Mesenchymal stem cell (in vitro differentiated cells and primary cell): Measurements from ENCODE around the gene ARSA.

ENCODE experiments used
- DNase-seq: peaks from one replicate; pipeline ENCODE4 v3.0.0-alpha.2; 2013
- H2AFZ ChIP-seq: one replicate; pipeline ENCODE4 v1.6.1; 2013; ENCODE audit warnings: low read depth, mild to moderate bottlenecking, control low read depth, inconsistent platforms, low read length, moderate library complexity
- H2AK5ac ChIP-seq: 2 replicates; pipeline ENCODE4 v1.6.1; 2013; ENCODE audit warnings: low read length, moderate library complexity, mild to moderate bottlenecking, inconsistent platforms; ENCODE audit not compliant: severe bottlenecking
- H2BK120ac ChIP-seq: one replicate; pipeline ENCODE4 v1.6.1; 2013; ENCODE audit warnings: low read depth, mild to moderate bottlenecking, inconsistent platforms, low read length, moderate library complexity
- H2BK12ac ChIP-seq, 2 experiments: one replicate each; pipeline ENCODE4 v1.6.1; 2013; ENCODE audit warnings: inconsistent platforms in 2 of 2, low read length in 2 of 2, mild to moderate bottlenecking in 2 of 2, moderate library complexity in 2 of 2, control low read depth in 1 of 2
- H2BK15ac ChIP-seq: one replicate; pipeline ENCODE4 v1.6.1; 2013; ENCODE audit warnings: mild to moderate bottlenecking, low read depth, inconsistent platforms; ENCODE audit not compliant: poor library complexity, severe bottlenecking
- H2BK5ac ChIP-seq: 2 replicates; pipeline ENCODE4 v1.6.1; 2013; ENCODE audit warnings: low read depth, mild to moderate bottlenecking, low read length, control low read depth, inconsistent platforms; ENCODE audit not compliant: poor library complexity, severe bottlenecking
- H3K14ac ChIP-seq, 2 experiments: one replicate each; pipeline ENCODE4 v1.6.1; 2013; ENCODE audit warnings: inconsistent platforms in 2 of 2, low read length in 2 of 2, control low read depth in 1 of 2, mild to moderate bottlenecking in 1 of 2, moderate library complexity in 1 of 2
- H3K18ac ChIP-seq, 2 experiments: one replicate each; pipeline ENCODE4 v1.6.1; 2013; ENCODE audit warnings: inconsistent platforms in 2 of 2, low read length in 2 of 2, control low read depth in 1 of 2, low read depth in 1 of 2, mild to moderate bottlenecking in 1 of 2
- H3K23ac ChIP-seq, 2 experiments: one replicate each; pipeline ENCODE4 v1.6.1; 2013; ENCODE audit warnings: inconsistent platforms in 2 of 2, low read length in 2 of 2, mild to moderate bottlenecking in 2 of 2, moderate library complexity in 2 of 2, control low read depth in 1 of 2
- H3K27ac ChIP-seq: 2 replicates; pipeline ENCODE4 v1.5.1; 2013; ENCODE audit warnings: mild to moderate bottlenecking, moderate library complexity, low read length, control low read depth, inconsistent platforms; ENCODE audit not compliant: poor library complexity, severe bottlenecking
- H3K27me3 ChIP-seq, 2 experiments: 2 replicates each; pipeline versions ENCODE4 v1.6.1 to v1.7.0; 2013; ENCODE audit warnings: low read length in 2 of 2, mild to moderate bottlenecking in 2 of 2, moderate library complexity in 2 of 2, control low read depth in 1 of 2, inconsistent platforms in 1 of 2; ENCODE audit not compliant: control insufficient read depth in 1 of 2, insufficient read depth in 1 of 2
- H3K36me3 ChIP-seq, 2 experiments: 2 replicates each; pipeline versions ENCODE4 v1.6.1 to v1.7.0; 2013; ENCODE audit warnings: low read length in 2 of 2, control low read depth in 1 of 2, inconsistent platforms in 1 of 2, low read depth in 1 of 2, mild to moderate bottlenecking in 1 of 2; ENCODE audit not compliant: insufficient read depth in 2 of 2, control insufficient read depth in 1 of 2
- H3K4ac ChIP-seq, 2 experiments: one replicate each; pipeline ENCODE4 v1.6.1; 2013; ENCODE audit warnings: inconsistent platforms in 2 of 2, low read length in 2 of 2, mild to moderate bottlenecking in 2 of 2, moderate library complexity in 2 of 2, control low read depth in 1 of 2, low read depth in 1 of 2
- H3K4me1 ChIP-seq: 2 replicates; pipeline ENCODE4 v1.6.1; 2013; ENCODE audit warnings: low read depth, low read length, control low read depth; ENCODE audit not compliant: control insufficient read depth, insufficient read depth
- H3K4me2 ChIP-seq: 2 replicates; pipeline ENCODE4 v1.6.1; 2013; ENCODE audit warnings: low read length, mild to moderate bottlenecking, inconsistent platforms; ENCODE audit not compliant: poor library complexity, severe bottlenecking
- H3K4me3 ChIP-seq, 2 experiments: 2 replicates each; pipeline versions ENCODE4 v1.5.1 to v1.7.0; 2013; ENCODE audit warnings: low read length in 2 of 2, mild to moderate bottlenecking in 2 of 2, control low read depth in 1 of 2, low read depth in 1 of 2; ENCODE audit not compliant: insufficient read depth in 1 of 2
- H3K79me1 ChIP-seq: replicated peaks from 2 replicates; pipeline ENCODE4 v1.6.1; 2013; ENCODE audit warnings: mild to moderate bottlenecking, control low read depth, low read length, inconsistent platforms; ENCODE audit not compliant: poor library complexity, severe bottlenecking
- H3K9ac ChIP-seq: 2 replicates; pipeline ENCODE4 v1.7.0; 2013; ENCODE audit warnings: mild to moderate bottlenecking, low read length, moderate library complexity
- H3K9me3 ChIP-seq: 2 replicates; pipeline ENCODE4 v1.7.0; 2013; ENCODE audit warnings: mild to moderate bottlenecking, low read length; ENCODE audit not compliant: control insufficient read depth
- H4K8ac ChIP-seq: one replicate; pipeline ENCODE4 v1.6.1; 2013; ENCODE audit warnings: inconsistent platforms, mild to moderate bottlenecking, low read length, moderate library complexity
- H4K91ac ChIP-seq: one replicate; pipeline ENCODE4 v1.6.1; 2013; ENCODE audit warnings: mild to moderate bottlenecking, low read length, inconsistent platforms
- WGBS: methylation state at CpG from one replicate; pipeline ENCODE4 v1.1.7; 2013; ENCODE audit warnings: mixed read lengths; 5-methylcytosine and 5-hydroxymethylcytosine counted together

Gene ARSA

DNA sequence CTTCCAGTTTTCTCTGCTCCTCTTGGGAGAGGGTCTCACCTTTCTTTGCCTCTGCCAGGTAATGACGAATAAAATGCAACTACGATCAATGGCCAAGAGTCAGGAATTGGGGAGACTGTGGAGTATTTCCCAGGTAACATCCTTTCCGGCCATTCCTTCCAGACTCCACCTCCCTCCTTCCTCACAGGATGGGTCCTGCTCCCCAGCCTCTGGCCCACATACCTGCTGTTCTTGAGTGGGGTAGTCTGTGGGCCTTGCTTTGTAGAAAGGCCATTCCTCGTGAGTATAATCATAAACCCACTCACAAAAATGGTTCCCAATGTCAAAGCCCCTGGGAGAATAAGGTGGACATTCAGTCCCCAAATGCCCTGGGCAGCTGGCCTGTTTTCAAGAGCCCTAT lies 48.2 kb downstream of the ARSA start:
- no peak overlapping the region for H3K27ac ChIP-seq

DNA sequence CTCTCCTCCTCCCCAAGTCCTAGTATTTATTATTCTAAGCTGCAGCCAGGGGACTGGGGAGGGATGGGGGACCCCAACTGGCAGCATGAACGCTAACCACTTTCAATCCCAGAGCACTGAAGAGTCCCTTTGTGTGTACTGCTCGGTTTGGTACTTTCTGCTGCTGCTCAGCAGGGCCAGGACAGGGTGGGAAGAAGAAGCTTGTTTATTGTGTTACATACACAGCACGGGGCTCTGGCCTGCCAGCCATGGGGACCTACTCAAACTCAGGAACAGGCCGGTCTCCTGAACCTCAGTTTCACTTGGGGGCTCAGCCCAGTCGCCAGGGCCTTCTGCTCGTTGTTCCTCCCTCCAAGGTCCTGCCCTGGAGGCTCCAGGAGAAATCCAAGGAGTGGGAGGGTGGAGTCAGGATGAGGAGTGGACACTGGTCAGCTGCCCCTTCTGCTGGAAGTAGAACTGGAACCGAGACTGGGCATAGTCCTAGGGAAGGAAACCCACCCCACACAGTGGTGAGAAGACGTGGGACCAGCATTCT lies 49.1 kb downstream of the ARSA start:
- Histone ChIP-seq H3K18ac (no peak overlapping the region), H3K27me3 (peaks cover 0 to 14% of the 10 kb centered on the region in 2 experiments), H3K14ac (no peak overlapping the region), H2AK5ac (no peak overlapping the region), H2BK5ac (no peak overlapping the region), H3K4ac (no peak overlapping the region), H3K36me3 (peaks cover 14 to 67% of the 10 kb centered on the region in 2 experiments), H2BK15ac (no peak overlapping the region), H4K8ac (no peak overlapping the region), H3K4me3 (peak overlapping the region in 1 of 2 experiments; percentile 18), H3K23ac (no peak overlapping the region), H3K27ac (no peak overlapping the region), H3K9me3 (no peaks in the 10 kb centered on the region), H2BK12ac (no peak overlapping the region), H2AFZ (no peak overlapping the region), H3K4me1 (peaks cover 23% of the 10 kb centered on the region), H2BK120ac (no peak overlapping the region), H4K91ac (no peak overlapping the region), H3K79me1 (peaks cover 21% of the 10 kb centered on the region), H3K9ac (peak overlapping the region; percentile 17), H3K4me2 (no peak overlapping the region)
- DNase-seq, result no peak
- 83% methylated on average over 7 of the region's 8 CpGs for WGBS

More for the DNA sequence above, 48.2 kb downstream of the ARSA start:
- Histone ChIP-seq H3K9ac (no peak overlapping the region), H3K36me3 (peaks cover 17 to 58% of the 10 kb centered on the region in 2 experiments), H3K9me3 (no peaks in the 10 kb centered on the region), H2BK15ac (no peak overlapping the region), H3K4me1 (peaks cover 23% of the 10 kb centered on the region), H3K79me1 (peaks cover 21% of the 10 kb centered on the region), H3K14ac (no peak overlapping the region), H2BK12ac (no peak overlapping the region), H3K18ac (no peak overlapping the region), H2BK120ac (no peak overlapping the region), H4K8ac (no peak overlapping the region), H3K27me3 (peaks cover 0 to 14% of the 10 kb centered on the region in 2 experiments), H3K4me2 (no peak overlapping the region), H3K23ac (no peak overlapping the region), H4K91ac (no peak overlapping the region), H3K4me3 (no peak overlapping the region), H3K4ac (no peak overlapping the region), H2AK5ac (no peak overlapping the region), H2AFZ (no peak overlapping the region), H2BK5ac (no peak overlapping the region)
- WGBS, result 100% methylated on average over 1 of the region's 4 CpGs
- DNase-seq, result no peak

DNA sequence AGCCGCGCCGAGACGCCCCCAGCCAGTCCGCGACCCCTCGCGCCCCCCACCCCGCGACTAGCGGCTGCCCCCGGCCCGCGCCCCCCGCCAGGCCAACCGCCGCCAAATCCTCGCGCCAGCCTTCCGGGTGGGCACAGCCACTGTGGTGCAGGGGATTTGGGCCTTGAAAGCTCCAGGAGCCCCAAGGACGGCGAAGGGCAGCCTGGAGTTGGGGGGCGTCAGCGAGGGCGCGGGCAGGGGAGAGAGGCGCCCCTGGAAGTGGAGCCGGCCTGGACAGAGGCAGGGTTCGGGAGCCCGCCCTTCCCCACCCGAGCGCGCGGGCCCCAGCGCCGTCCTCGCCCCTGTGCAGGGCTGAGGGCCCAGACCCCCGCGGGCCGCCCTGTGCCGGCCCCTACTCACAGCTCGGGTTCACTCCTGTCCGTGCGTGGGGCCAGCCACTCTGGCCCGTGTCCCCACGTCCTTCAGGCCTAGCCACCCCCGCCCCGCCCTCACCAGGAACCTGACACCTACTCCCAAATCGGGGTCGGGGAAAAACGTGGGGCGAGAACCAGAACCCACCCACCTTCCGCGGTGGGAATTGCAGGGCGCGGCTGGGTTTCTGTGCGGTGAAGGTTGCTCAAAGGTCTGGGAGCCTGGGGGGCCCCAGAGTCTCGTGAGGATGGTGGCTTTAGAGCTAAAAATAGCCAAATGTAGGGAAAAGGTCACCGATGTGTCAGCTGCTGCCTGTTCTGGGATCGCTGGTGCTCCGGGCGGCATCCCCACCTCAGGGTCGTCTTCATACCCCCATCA lies 49.8 kb downstream of the ARSA start, which contains the start of gene CPT1B:
TSS of gene CPT1B (minus strand) at position 441 of the 789 bp plus-strand sequence. CDS start 512 bp downstream, outside the sequence.
- Histone ChIP-seq H2AK5ac (no peak within 1 kb of the TSS), H3K4me2 (no peak within 1 kb of the TSS), H3K27me3 (peaks cover 0 to 14% of the 10 kb centered on the region in 2 experiments), H3K9ac (peak within 1 kb of the TSS; percentile 17), H3K4ac (no peak within 1 kb of the TSS), H3K23ac (no peak within 1 kb of the TSS), H3K4me3 (peak within 1 kb of the TSS in 1 of 2 experiments; percentile 18), H3K79me1 (peaks cover 16% of the 10 kb centered on the region), H3K4me1 (peaks cover 21% of the 10 kb centered on the region), H2AFZ (no peak within 1 kb of the TSS), H3K14ac (no peak within 1 kb of the TSS), H4K91ac (no peak within 1 kb of the TSS), H3K9me3 (no peaks in the 10 kb centered on the region), H3K27ac (no peak within 1 kb of the TSS), H2BK120ac (peak within 1 kb of the TSS; percentile 11), H3K36me3 (peaks cover 14 to 74% of the 10 kb centered on the region in 2 experiments), H4K8ac (no peak within 1 kb of the TSS), H2BK15ac (no peak within 1 kb of the TSS), H2BK5ac (no peak within 1 kb of the TSS), H2BK12ac (no peak within 1 kb of the TSS), H3K18ac (no peak within 1 kb of the TSS)
- peak; percentile 10 for DNase-seq
- WGBS, result 89% methylated on average over 51 of the region's 63 CpGs

DNA sequence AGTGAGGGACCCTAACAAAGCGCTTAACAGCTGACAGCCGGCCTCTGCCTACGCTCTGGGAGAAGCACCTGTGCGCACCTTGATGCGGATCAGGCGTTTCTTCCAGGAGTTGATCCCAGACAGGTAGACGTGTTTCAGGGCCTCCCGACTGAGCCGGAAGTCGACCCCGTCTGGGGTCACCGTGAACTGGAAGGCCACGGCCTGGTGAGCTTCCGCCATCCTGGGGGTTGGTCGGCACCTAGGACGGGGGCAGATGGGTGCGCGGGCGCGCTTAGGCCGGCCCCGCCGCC lies 50.3 kb downstream of the ARSA start:
- 96% methylated on average over 23 of the region's 23 CpGs for WGBS
- DNase-seq, result no peak

More for the DNA sequence above, 50.3 kb downstream of the ARSA start:
- H3K4ac ChIP-seq, result no peak overlapping the region
- no peak overlapping the region for H3K18ac ChIP-seq
- H3K4me3 ChIP-seq, result no peak overlapping the region
- no peak overlapping the region for H3K9ac ChIP-seq
- H2BK120ac ChIP-seq, result no peak overlapping the region
- H3K79me1 ChIP-seq, result peaks cover 16% of the 10 kb centered on the region
- no peaks in the 10 kb centered on the region for H3K9me3 ChIP-seq
- no peak overlapping the region for H2AFZ ChIP-seq
- peaks cover 21% of the 10 kb centered on the region for H3K4me1 ChIP-seq
- H2BK15ac ChIP-seq, result no peak overlapping the region
- peaks cover 0 to 14% of the 10 kb centered on the region in 2 experiments for H3K27me3 ChIP-seq
- H3K4me2 ChIP-seq, result no peak overlapping the region
- no peak overlapping the region for H3K27ac ChIP-seq
- no peak overlapping the region for H2BK5ac ChIP-seq
- no peak overlapping the region for H2BK12ac ChIP-seq
- H3K23ac ChIP-seq, result no peak overlapping the region
- H3K14ac ChIP-seq, result no peak overlapping the region
- no peak overlapping the region for H4K91ac ChIP-seq
- no peak overlapping the region for H2AK5ac ChIP-seq
- H4K8ac ChIP-seq, result no peak overlapping the region
- peaks cover 14 to 79% of the 10 kb centered on the region in 2 experiments for H3K36me3 ChIP-seq
